BLaER1 treated with 17β-estradiol and CSF1 and Interleukin-3, amounts not matched to agents 10 nM and 100 nM (cell line): Measurements from ENCODE around the gene FLCN.
"Not testable (repeated sequence)": the region's sequence is repeated elsewhere in the genome, so short reads cannot be mapped to it uniquely, and the experiment has no call there.

Experiments used
- H3K27ac ChIP-seq, 11 experiments: shearing (Covaris generic); formaldehyde crosslinking; 2 replicates each; pipeline ENCODE4 v1.8.1; 2022
- H3K27me3 ChIP-seq, 11 experiments: shearing (Covaris generic); formaldehyde crosslinking; 2 replicates each; pipeline ENCODE4 v1.8.1; 2022
- H3K36me3 ChIP-seq, 11 experiments: shearing (Covaris generic); formaldehyde crosslinking; 2 replicates each; pipeline ENCODE4 v1.8.1; 2022
- H3K4me1 ChIP-seq, 10 experiments: shearing (Covaris generic); formaldehyde crosslinking; 2 replicates each; pipeline ENCODE4 v1.8.1; 2022
- H3K4me2 ChIP-seq, 11 experiments: shearing (Covaris generic); formaldehyde crosslinking; 2 replicates each; pipeline ENCODE4 v1.8.1; 2022
- H3K4me3 ChIP-seq, 10 experiments: shearing (Covaris generic); formaldehyde crosslinking; 2 replicates each; pipeline ENCODE4 v1.8.1; 2022
- H3K9ac ChIP-seq, 11 experiments: shearing (Covaris generic); formaldehyde crosslinking; 2 replicates each; pipeline ENCODE4 v1.8.1; 2022
- H3K9me3 ChIP-seq, 11 experiments: shearing (Covaris generic); formaldehyde crosslinking; replicated peaks in 1 of 11; 2 replicates each; pipeline ENCODE4 v1.8.1; 2022
- H4K20me1 ChIP-seq, 11 experiments: shearing (Covaris generic); formaldehyde crosslinking; 2 replicates each; pipeline ENCODE4 v1.8.1; 2022
- Cebpa-rat ChIP-seq, 11 experiments: shearing (Covaris generic); IDR thresholded peaks; 2 replicates each; pipeline ENCODE4 v1.8.1; 2022

The FLCN gene

GRCh38 chr17:17264430-17264829 lies 27.5 kb upstream of the FLCN start:
- H3K4me1 ChIP-seq, result no peaks in the 10 kb centered on the region
- TF ChIP-seq Cebpa-rat (IDR thresholded peaks at IDR 0.05), result no peak
- no peaks in the 10 kb centered on the region for H3K9me3 ChIP-seq
- peaks cover 0 to 28% (median 10%) of the 10 kb centered on the region in 11 experiments; a peak in 14 of 22 replicates for H4K20me1 ChIP-seq
- no peak overlapping the region for H3K4me2 ChIP-seq
- H3K9ac ChIP-seq, result no peak overlapping the region
- H3K27ac ChIP-seq, result no peak overlapping the region
- no peaks in the 10 kb centered on the region for H3K27me3 ChIP-seq
- H3K4me3 ChIP-seq, result no peak overlapping the region
- peaks cover 88 to 100% (median 99%) of the 10 kb centered on the region in 11 experiments for H3K36me3 ChIP-seq

- H3K9ac ChIP-seq, result no peak overlapping the region
- no peak overlapping the region for H3K4me3 ChIP-seq
- H3K27ac ChIP-seq, result no peak overlapping the region
- H3K4me1 ChIP-seq, result no peaks in the 10 kb centered on the region
- H3K4me2 ChIP-seq, result no peak overlapping the region
- H4K20me1 ChIP-seq, result peaks cover 0 to 40% (median 5%) of the 10 kb centered on the region in 11 experiments; a peak in 8 of 22 replicates
- no peak for TF ChIP-seq Cebpa-rat (IDR thresholded peaks at IDR 0.05)
- no peaks in the 10 kb centered on the region for H3K27me3 ChIP-seq
- H3K9me3 ChIP-seq, result no peaks in the 10 kb centered on the region
- H3K36me3 ChIP-seq, result peaks cover 88 to 100% (median 99%) of the 10 kb centered on the region in 11 experiments
These were observed 22.0 kb upstream of the FLCN start for GRCh38 chr17:17258998-17259397.

- Histone ChIP-seq H3K4me3 (no peak overlapping the region), H3K4me2 (no peak overlapping the region), H3K9ac (no peak overlapping the region), H3K27ac (no peak overlapping the region), H4K20me1 (peaks cover 0 to 47% (median 5%) of the 10 kb centered on the region in 11 experiments; a peak in 8 of 22 replicates), H3K9me3 (no peaks in the 10 kb centered on the region), H3K4me1 (no peaks in the 10 kb centered on the region), H3K36me3 (peaks cover 93 to 100% (median 99%) of the 10 kb centered on the region in 11 experiments), H3K27me3 (no peaks in the 10 kb centered on the region)
- no peak for TF ChIP-seq Cebpa-rat (IDR thresholded peaks at IDR 0.05)
These were observed 21.0 kb upstream of the FLCN start for GRCh38 chr17:17258011-17258410.

- Histone ChIP-seq H3K4me2 (no peak overlapping the region), H4K20me1 (peaks cover 0 to 45% (median 5%) of the 10 kb centered on the region in 11 experiments; a peak in 8 of 22 replicates), H3K27me3 (no peaks in the 10 kb centered on the region), H3K9me3 (no peaks in the 10 kb centered on the region), H3K4me1 (no peaks in the 10 kb centered on the region), H3K36me3 (peaks cover 95 to 100% (median 99%) of the 10 kb centered on the region in 11 experiments), H3K4me3 (no peak overlapping the region), H3K27ac (no peak overlapping the region), H3K9ac (no peak overlapping the region)
- TF ChIP-seq Cebpa-rat (IDR thresholded peaks at IDR 0.05), result no peak
These were observed 19.3 kb upstream of the FLCN start for GRCh38 chr17:17256316-17256715.

- H3K27ac ChIP-seq, result not testable (repeated sequence)
These were observed 18.7 kb upstream of the FLCN start for GRCh38 chr17:17255689-17256088.

GRCh38 chr17:17254036-17254435 lies 17.1 kb upstream of the FLCN start:
- TF ChIP-seq Cebpa-rat (IDR thresholded peaks at IDR 0.05), result no peak
- H3K4me1 ChIP-seq, result no peaks in the 10 kb centered on the region
- H3K9me3 ChIP-seq, result no peaks in the 10 kb centered on the region
- H3K4me2 ChIP-seq, result no peak overlapping the region
- H3K27me3 ChIP-seq, result no peaks in the 10 kb centered on the region
- peaks cover 0 to 37% (median 4%) of the 10 kb centered on the region in 11 experiments; a peak in 7 of 22 replicates for H4K20me1 ChIP-seq
- peaks cover 95 to 100% (median 99%) of the 10 kb centered on the region in 11 experiments for H3K36me3 ChIP-seq
- H3K27ac ChIP-seq, result no peak overlapping the region
- no peak overlapping the region for H3K9ac ChIP-seq
- H3K4me3 ChIP-seq, result no peak overlapping the region

More at GRCh38 chr17:17255689-17256088, 18.7 kb upstream of the FLCN start:
- H3K27me3 ChIP-seq, H3K9ac ChIP-seq, H3K4me1 ChIP-seq, H3K4me2 ChIP-seq, H3K9me3 ChIP-seq, H3K4me3 ChIP-seq: not testable (repeated sequence)
- H3K36me3 ChIP-seq, result peaks cover 95 to 100% (median 99%) of the 10 kb centered on the region in 11 experiments
- peaks cover 0 to 45% (median 5%) of the 10 kb centered on the region in 11 experiments; a peak in 7 of 22 replicates for H4K20me1 ChIP-seq

- no peak overlapping the region for H3K27ac ChIP-seq
- no peak overlapping the region for H3K4me3 ChIP-seq
- no peak overlapping the region for H3K4me2 ChIP-seq
- TF ChIP-seq Cebpa-rat (IDR thresholded peaks at IDR 0.05), result no peak
- H3K9ac ChIP-seq, result no peak overlapping the region
- no peaks in the 10 kb centered on the region for H3K4me1 ChIP-seq
- peaks cover 0 to 32% (median 2%) of the 10 kb centered on the region in 11 experiments; a peak in 9 of 22 replicates for H4K20me1 ChIP-seq
- H3K36me3 ChIP-seq, result peaks cover 95 to 100% (median 99%) of the 10 kb centered on the region in 11 experiments
- H3K27me3 ChIP-seq, result no peaks in the 10 kb centered on the region
- H3K9me3 ChIP-seq, result no peaks in the 10 kb centered on the region
These were observed 16.4 kb upstream of the FLCN start for GRCh38 chr17:17253406-17253805.

- peaks cover 97 to 100% (median 99%) of the 10 kb centered on the region in 11 experiments for H3K36me3 ChIP-seq
- TF ChIP-seq Cebpa-rat (IDR thresholded peaks at IDR 0.05), result no peak
- no peak overlapping the region for H3K4me3 ChIP-seq
- no peaks in the 10 kb centered on the region for H3K9me3 ChIP-seq
- H4K20me1 ChIP-seq, result peaks cover 0 to 36% (median 5%) of the 10 kb centered on the region in 11 experiments; a peak in 10 of 22 replicates
- H3K27ac ChIP-seq, result no peak overlapping the region
- no peak overlapping the region for H3K9ac ChIP-seq
- H3K4me2 ChIP-seq, result no peak overlapping the region
- H3K4me1 ChIP-seq, result no peaks in the 10 kb centered on the region
- no peaks in the 10 kb centered on the region for H3K27me3 ChIP-seq
These were observed 15.2 kb upstream of the FLCN start for GRCh38 chr17:17252149-17252661.

GRCh38 chr17:17246879-17247278 lies 9.9 kb upstream of the FLCN start:
- Histone ChIP-seq H3K9ac (no peak overlapping the region), H3K27ac (no peak overlapping the region), H3K4me2 (no peak overlapping the region), H3K4me1 (no peaks in the 10 kb centered on the region), H3K4me3 (no peak overlapping the region), H3K27me3 (no peaks in the 10 kb centered on the region), H3K36me3 (peaks cover 63 to 78% (median 68%) of the 10 kb centered on the region in 11 experiments), H3K9me3 (no peaks in the 10 kb centered on the region), H4K20me1 (peaks cover 0 to 22% (median 5%) of the 10 kb centered on the region in 11 experiments; a peak in 9 of 22 replicates)
- no peak for TF ChIP-seq Cebpa-rat (IDR thresholded peaks at IDR 0.05)

GRCh38 chr17:17243163-17243562 lies 6.2 kb upstream of the FLCN start:
- peaks cover 3 to 13% (median 4%) of the 10 kb centered on the region in 10 experiments; a peak in 18 of 20 replicates for H3K4me1 ChIP-seq
- no peak overlapping the region for H3K4me3 ChIP-seq
- no peak overlapping the region for H3K9ac ChIP-seq
- peaks cover 0 to 14% (median under 1%) of the 10 kb centered on the region in 11 experiments; a peak in 9 of 22 replicates for H4K20me1 ChIP-seq
- no peak for TF ChIP-seq Cebpa-rat (IDR thresholded peaks at IDR 0.05)
- H3K36me3 ChIP-seq, result peaks cover 28 to 41% (median 31%) of the 10 kb centered on the region in 11 experiments
- H3K9me3 ChIP-seq, result no peaks in the 10 kb centered on the region
- no peak overlapping the region for H3K4me2 ChIP-seq
- no peak overlapping the region for H3K27ac ChIP-seq
- no peaks in the 10 kb centered on the region for H3K27me3 ChIP-seq
